ENCODE results near the gene ARSD.
"Not testable (repeated sequence)": the region's sequence is repeated elsewhere in the genome, so short reads cannot be mapped to it uniquely, and the experiment has no call there.

The ARSD gene, protein sequence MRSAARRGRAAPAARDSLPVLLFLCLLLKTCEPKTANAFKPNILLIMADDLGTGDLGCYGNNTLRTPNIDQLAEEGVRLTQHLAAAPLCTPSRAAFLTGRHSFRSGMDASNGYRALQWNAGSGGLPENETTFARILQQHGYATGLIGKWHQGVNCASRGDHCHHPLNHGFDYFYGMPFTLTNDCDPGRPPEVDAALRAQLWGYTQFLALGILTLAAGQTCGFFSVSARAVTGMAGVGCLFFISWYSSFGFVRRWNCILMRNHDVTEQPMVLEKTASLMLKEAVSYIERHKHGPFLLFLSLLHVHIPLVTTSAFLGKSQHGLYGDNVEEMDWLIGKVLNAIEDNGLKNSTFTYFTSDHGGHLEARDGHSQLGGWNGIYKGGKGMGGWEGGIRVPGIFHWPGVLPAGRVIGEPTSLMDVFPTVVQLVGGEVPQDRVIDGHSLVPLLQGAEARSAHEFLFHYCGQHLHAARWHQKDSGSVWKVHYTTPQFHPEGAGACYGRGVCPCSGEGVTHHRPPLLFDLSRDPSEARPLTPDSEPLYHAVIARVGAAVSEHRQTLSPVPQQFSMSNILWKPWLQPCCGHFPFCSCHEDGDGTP

DNA sequence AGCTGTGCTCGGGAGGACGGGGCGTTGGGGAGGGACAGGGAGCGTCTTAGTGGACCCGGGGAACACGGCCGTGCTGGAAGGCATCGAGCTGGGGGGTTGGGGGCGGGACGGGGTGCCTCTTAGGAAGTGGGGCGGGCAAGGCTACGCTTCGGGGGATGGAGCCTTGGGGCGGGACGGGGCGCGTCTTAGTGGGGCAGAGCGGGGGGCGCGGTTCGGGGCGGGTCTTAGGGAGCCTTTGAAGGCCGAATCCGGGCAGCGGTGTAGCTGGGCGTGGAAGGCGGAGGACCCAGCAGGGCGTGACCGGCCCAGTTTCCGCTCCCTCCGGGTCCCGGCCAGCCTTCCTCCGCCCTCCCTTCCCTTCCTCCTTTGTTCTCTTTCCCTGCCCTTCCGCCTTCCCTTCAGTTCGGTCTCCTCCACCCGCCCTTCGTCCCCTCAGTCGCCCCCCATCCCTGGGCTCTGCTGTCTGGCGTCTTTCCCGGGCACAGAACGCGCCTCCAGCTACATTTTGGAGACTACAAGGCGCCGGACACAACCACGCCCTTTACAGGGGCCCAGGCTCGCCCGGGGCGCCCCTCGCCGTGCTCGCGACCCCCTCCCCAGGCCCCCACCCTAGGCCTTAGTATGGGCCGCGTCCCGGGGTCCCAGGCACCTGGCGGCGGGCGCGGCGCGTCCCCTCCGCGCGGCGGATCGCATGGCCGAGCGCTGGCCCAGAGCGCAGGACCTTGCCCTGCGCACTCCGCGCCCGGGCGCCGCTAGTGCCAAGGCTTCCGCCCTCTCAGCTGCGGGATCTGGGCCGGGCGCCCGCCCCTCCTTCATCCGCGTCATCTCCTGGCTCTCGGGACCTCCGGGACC, at the start of gene ARSD:
ARSD (minus strand) TSS at position 757 of the 852 bp plus-strand sequence; CDS start at position 693, 64 bp downstream.
- peak; percentile 62 for DNase-seq

DNA sequence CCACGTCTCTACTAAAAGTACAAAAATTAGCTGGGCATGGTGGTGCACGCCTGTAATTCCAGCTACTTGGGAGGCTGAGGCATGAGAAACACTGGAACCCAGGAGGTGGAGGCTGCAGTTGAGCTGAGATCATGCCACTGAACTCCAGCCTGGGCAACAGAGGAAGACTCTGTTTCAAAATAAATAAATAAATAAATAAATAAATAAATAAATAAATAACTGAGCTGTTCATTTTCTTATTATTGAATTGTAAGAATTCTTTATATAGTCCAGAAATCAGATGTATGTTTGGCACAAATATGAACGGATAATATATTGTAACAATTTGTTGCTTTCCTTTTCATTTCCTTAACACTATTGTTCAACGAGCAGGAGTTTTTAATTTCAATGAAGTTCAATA, 49.5 kb upstream of the ARSD start:
- DNase-seq, result not testable (repeated sequence)

DNA sequence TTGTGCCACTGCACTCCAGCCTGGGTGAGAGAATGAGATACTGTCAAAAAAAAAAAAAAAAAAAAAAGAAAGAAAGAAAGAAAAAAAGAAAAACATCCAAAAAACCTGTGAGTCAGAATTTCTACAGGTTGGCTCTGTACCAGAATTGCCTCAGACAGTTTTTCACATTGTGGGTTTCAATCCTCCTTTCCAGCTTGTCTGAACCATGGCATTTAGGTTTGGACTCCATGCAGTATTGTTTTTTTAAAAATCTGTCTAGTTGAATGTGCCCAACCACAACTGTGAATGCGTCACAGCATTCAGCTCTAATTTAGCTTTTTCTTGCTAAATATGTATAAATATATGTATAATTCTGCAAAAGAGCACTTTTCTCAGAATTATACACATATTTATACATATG, 45.8 kb upstream of the ARSD start:
- DNase-seq, result no peak

DNA sequence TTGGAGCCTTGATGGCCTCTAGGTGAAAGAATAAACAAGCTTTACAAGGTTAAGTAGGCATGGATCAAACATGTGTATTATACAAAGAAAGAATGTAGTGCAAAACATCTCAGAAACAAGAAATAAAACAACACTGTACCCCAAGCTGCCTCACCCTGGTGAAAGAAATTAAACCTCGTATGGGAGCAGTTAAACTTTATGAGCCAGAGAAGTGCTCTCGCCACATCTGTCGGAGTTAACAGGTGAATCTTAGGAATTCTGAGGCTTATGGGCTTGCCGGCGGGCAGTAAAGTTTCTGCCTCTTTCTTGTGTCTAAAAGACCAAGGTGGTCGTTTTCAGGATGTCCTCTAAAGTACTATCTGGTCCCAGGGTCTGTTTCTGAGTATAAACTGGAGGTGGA, 43.3 kb upstream of the ARSD start:
- no peak for DNase-seq

DNA sequence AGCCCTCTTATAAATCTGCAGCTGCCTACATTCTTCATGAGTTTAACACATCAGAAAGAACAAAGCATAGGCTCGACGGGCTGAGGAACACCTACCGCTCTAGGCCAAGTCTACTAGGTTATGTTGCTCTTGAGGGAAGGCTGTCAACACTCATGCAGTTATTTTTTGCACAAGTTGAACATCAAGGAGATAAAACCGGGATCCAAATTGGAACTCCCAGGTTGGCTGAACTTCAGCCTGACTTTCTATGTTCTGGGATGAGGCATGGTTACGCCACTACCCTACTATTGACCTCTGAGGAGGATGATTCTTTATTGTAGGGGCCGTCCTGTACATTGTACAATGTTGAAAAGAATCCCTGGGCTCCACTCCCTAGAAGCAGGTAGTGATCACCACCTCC, 39.9 kb upstream of the ARSD start:
- DNase-seq, result no peak

DNA sequence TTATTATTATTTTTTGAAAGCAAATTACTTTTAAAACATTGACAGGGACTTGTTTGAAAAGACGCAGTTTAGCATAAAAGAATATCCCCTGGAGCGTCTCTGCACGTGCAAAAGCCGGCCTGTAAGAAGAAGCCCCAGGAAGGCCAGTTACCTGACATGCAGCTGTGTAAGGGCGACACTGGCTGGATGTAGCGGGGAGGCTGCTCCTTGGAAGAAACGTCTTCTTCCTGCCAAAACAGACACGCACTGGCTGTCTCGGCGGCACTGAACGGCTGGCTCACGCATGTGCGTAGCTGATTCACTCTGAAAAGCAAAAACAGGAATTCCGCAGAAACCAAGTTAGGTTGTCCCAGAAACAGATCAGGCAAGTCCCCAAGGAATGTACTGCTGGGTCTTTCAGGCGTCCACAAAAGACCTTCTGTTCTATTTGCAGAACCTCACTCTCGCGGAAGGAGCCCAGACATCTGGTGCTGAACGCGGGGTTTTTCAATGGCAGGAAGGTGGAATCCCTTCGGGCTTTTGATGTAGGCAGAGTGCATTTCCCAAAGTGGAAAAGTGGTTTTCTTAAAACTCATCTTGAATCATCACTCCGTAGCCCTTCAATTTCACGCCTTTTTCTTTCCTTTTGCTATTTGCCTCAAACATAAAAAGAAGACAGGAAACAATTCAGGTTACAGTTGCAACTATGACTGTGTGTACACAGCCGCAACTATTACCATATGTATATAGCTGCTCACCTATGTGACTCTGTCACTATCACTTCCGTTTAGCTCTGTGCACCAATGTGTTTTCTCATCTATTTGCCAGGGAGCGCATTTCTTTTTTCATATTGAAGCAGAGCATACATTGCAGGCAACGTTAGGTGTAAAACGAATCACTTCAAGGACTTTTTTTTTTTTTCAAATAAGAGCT, 39.1 kb upstream of the ARSD start:
- peak; percentile 21 for DNase-seq

DNA sequence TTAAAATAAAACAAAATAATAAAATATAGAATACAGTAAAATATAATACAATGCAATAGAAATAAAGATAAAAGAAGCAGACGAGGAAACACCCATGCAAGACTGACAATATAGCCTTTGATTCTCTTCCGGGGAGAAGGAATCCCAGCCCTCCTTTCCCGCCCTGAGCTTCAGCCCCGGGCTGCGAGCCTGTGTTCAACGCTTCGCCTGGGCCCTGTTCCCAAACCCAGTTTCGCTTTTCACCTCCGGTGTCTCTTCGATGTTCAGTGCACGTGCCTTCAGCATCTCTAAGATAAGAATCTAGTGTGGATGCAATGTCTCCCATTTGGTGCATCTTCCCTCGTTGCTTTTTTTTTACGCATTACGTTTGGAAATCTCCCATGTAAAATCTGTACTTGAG, 38.4 kb upstream of the ARSD start:
- DNase-seq, result no peak

DNA sequence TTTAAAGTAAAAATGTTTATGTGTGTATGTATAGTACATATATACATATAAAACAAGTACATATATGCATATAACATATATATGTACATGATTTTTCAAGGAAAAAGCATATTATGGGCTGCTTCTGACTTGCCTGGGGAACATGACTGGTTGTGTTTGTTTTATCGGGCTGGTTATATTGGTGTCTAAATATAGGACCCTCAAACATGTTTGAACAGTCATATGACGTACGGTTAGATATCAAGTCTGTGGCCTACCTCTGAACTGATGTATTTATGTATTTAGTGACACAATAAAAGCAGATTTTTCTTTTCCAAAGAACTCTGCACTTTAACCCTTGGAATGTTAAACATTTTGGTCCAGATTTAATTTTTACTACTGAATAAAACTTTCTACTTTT, 37.9 kb upstream of the ARSD start:
- DNase-seq, result no peak

DNA sequence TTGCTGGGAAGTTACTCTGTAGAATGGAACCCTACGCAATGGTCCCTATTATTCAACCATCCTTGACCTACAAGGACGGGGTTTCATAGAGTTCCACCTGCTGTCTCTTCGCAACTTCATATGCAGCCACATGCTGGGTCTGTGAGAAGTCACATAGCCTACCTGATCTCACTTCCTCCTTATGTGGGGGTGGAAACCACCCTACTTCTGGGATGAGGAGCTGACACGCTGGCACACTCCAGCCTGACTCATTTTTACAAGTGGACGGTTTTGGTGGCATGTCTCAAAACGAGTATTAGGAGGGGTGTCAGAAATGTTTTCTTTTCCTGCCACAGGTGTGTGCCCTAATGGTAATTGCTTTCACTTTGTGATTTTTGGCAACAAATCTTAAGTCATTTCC, 36.8 kb upstream of the ARSD start:
- peak; percentile 25 for DNase-seq

DNA sequence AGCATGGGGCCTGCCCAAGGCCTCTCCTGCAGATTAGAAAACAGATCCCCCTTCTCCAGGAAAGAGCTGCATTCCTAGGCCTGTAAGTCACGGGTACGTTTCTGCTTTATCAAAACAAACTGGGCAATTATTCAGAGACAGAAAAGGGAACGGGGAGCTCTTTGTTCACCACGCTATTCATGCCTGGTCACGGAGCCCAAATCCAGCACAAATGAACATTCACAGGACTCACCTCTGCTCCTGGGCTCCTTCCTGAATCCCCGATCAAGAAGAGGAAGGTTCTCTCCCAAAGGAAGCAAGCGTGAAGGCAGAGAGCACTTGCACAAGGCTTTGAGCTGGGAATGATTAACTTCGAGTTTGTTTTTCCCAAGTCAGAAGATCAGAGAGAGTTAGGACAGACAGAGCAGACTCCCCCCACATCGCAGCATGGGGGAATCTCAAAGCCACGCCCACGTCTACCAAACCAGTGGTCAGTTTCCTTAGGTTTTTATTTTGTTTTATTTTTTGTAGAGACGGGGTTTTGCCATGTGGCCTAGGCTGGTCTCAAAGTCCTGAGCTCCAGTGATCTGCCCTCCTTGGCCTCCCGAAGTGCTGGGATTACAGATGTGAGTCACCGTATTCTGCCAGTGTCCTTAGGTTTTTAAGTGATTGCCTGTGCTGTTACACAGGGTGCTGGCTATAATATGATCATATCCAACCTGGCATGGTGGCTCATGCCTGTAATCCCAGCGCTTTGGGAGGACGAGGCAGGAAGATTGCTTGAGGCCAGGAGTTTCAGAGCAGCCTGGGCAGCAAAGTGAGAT, 35.1 kb upstream of the ARSD start:
- not testable (repeated sequence) for DNase-seq

DNA sequence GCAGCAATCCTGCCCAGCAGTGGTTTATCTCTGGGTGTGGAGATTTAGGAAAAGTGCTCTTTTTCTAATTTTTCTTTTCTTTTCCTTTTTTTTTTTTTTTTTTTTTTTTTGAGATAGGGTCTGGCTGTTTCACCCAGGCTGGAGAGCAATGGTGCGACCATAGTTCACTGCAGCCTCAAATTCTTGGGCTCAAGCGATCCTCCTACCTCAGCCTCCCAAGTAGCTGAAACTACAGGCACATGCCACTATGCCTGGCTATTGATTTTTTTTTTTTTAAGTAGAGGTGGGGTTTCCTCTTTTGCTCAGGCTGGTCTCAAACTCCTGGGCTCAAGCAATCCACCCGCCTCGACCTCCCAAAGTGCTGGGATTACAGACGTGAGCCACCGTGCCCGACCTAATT, 34.3 kb upstream of the ARSD start:
- not testable (repeated sequence) for DNase-seq

DNA sequence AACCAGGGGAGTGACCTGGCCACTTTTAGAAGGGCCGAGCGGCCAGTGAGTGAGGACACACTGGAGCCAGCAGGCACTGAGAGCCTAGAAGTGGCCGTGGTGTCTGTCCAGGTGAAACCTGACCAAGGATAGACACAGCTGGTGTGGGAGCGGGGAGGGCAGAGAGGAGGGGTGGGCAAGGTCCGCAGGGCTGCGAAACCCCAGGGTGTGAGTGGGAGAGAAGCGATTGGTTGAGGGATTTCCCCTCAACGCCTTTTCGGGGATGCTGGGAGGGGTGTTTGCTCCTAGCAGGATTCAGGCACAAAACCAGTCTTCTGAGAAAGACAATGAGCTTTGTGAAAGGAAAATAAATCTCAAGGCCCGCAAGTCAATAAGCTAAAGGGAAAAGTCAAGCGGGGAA, 33.2 kb upstream of the ARSD start:
- DNase-seq, result no peak

DNA sequence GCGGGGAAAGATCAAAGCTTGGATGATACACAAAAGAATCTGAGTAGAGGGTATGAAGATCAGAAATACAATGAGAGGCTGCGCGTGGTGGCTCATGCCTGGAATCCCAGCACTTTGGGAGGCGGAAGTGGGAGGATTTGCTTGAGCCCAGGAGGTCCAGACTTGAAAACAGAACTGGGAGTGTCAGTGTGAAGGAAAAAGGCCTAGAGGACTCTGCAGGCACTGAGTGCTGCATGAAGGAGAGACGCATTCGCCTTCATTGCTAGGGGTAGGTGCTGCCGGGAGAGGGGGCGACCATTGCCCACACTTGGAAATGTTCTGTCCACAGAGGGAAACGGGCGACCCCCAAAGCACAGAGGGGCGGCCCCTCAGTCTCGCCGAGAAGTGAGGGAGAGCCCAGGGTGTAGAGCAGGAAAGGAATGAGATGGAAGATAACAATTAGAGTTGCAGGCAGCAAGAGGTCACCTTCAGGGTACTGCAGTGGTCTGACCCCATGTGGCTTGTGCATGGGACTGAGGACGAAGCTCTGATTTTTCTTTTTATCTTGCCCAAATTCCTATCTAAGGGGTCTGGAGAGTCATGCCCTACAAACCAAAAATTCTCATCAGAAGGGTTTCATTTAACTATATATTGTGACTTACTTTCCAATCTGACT, 31.8 kb upstream of the ARSD start:
- no peak for DNase-seq

DNA sequence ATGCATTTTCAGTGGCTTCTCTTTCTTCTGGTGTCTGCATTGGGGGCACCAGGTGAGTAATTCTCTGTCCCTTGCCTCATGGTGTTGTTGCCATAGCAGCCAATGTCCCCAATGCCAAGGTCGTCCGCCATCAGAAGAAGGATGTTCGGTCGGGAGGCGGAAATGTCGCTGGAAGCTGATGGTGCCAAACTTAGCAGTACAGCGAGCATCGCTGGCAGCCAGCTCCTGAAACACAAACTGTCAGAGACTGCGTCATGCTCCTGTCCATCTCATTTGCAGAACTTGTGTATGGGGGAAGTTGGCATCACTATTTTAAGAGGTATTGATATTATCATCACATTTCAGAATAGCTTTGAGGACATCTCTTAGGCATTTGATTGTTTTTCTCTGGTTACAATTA, 29.1 kb upstream of the ARSD start:
- DNase-seq, result no peak

DNA sequence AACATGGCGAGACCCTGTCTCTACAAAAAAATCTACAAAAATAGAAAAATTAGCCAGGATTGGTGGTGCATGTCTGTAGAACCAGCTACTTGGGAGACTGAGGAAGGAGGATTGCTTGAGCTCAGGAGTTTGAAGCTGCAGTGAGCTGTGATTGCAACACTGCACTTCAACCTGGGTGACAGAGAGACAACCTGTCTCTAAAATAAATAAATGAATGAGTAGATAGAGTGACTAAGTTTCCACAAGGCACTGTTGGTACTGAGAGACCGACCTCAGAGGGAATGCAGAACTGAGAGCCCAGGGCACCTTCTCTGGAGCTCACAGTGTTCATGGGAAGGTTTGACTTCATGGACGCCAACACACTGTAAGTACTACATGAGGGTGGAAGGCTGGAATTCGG, 26.7 kb upstream of the ARSD start:
- DNase-seq, result no peak

DNA sequence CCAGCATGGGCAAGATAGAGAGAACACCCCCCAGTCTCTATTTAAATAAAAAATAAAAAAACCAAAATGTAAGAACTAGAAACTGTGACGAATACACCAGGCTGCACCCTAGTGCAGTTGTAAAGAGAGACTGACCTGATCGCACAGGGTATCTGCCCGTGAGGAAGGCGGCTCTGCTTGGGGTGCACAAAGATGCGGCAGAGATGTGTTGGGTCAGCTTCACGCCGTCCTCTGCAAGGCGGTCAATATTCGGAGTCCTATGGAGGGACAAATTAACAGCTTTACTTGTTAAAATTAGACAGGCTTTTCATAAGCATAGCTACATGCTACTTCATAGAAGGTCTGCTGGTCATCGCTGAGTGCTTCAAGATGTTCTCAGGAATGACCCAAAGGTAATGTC, 26.1 kb upstream of the ARSD start:
- no peak for DNase-seq

DNA sequence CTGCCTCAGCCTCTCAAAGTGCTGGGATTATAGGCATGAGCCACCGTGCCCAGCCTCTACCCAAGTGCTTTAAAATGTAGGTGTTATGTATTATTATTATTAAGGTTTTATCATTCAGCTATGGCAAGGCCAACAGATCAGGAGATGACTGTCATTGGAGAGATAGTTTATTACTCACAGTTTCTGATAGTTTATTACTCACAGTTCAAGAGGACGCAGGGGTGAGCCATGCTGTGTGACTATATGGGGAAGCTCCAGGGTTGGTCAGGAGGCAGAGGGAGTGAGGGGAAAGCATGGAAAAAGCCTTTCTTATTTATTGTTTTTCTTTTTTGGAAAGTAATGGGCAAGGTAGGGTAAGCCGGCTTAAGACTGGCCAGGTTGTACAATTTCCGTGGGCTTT, 25.4 kb upstream of the ARSD start:
- DNase-seq, result no peak

DNA sequence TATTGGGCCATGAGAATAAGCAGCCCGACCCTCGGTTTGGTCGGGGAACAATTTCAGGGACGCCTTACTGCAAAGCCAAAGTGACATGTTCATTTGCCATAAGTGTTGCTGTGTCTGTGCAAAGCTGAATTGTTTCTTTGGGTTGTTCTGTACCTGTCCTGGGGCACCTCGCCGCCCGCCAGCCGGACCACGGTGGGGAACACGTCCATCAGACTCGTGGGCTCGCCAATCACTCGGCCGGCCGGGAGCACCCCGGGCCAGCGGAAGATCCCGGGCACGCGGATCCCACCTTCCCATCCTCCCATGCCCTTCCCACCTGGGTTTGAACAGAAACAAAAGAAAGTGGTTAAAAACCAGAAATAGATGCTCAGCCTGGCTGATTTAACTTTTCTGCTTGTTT, 8.8 kb upstream of the ARSD start:
- DNase-seq, result not testable (repeated sequence)

DNA sequence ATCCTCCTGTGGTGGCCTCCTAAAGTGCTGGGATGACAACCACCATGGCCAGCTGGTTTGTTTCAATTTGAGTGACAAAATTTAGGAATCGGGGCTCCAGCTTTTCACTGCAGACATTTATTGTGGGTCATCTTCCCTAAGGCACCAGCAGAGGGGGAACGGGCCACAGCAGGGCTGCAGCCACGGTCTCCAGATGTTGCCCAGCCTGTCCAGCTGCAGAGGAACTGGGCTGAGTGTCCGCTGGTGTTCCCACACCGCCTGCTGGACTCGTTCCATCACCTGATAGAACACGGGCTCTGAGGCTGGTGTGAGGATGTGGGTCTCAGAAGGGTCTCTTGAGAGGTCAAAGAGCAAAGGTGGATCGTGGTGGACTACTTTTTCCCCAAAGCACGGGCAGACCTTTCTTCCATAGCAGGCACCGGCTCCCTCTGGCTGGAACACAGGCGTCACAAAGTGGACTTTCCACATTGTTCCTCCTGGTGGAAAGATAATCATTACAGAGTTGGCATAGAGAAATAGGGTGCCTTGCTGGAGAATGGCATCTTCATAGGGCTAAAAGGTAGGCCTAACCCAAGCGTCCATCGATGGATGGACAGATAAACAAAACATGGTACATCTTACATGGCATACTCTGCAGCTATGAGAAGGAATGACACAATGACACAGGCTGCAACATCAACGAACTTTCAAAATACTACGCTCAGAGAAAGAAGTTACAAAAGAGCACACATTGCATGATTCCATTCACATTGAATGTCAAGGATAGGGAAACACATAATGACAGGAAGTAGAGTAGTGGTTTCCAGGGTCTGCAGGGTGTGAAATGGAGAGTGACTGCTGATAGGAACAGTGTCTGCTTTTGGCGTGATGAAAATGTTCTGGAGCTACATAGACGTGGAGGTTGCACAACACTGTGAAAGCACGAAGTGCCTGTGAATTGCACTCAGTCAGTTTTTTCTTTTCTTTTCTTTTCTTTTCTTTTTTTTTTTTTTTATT, 5.9 kb upstream of the ARSD start:
- DNase-seq, result no peak
